Right renal pelvis (tissue), 4 donors: ENCODE measurements around the gene EFNA2. TPM values are rescaled to one million over a fixed set of nuclear protein-coding genes. Genes with fewer than 3 reads are reported as not detected.
A peak's percentile ranks its signal among the peaks of the same experiment; 100 is the strongest.

Source experiments
- DNase-seq, 4 donors: peaks; one replicate each; pipeline ENCODE4 v3.0.0-alpha.2; 2013; ENCODE audit warnings: low read depth in 4 of 4, low spot score in 3 of 4, missing footprints in 1 of 4
- polyA plus RNA-seq, 4 donors: library from polyadenylated mRNA; unstranded; fragments of 120-200 nt; gene quantifications; one replicate each; pipeline ENCODE4 v1.2.1, GENCODE V29; 2013; ENCODE audit not compliant: insufficient read length in 4 of 4

EFNA2 gene
- polyA plus RNA-seq, 4 donors = 1.6 to 4.0 (median 2.1) TPM

- DNase-seq = no peak
Observed at GRCh38 chr19:1270854-1271527, 14.7 kb upstream of the EFNA2 start.

GRCh38 chr19:1271528-1272422 lies 13.9 kb upstream of the EFNA2 start:
- no peak for DNase-seq

DNA sequence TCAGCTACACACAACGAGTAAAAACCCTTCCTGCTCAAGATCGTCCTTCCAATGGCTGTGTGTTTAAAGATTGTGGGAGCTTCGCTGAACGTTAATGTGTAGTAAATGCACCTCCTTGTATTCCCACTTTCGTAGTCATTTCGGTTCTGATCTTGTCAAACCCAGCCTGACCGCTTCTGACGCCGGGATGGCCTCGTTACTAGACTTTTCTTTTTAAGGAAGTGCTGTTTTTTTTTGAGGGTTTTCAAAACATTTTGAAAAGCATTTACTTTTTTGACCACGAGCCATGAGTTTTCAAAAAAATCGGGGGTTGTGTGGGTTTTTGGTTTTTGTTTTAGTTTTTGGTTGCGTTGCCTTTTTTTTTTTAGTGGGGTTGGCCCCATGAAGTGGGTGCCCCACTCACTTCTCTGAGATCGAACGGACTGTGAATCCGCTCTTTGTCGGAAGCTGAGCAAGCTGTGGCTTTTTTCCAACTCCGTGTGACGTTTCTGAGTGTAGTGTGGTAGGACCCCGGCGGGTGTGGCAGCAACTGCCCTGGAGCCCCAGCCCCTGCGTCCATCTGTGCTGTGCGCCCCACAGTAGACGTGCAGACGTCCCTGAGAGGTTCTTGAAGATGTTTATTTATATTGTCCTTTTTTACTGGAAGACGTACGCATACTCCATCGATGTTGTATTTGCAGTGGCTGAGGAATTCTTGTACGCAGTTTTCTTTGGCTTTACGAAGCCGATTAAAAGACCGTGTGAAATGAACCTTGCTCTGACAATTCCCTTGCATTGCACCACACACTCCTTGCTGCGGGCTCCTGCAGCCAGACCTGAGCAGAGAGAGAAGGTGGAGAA lies 13.0 kb upstream of the EFNA2 start:
- no peak for DNase-seq

DNA sequence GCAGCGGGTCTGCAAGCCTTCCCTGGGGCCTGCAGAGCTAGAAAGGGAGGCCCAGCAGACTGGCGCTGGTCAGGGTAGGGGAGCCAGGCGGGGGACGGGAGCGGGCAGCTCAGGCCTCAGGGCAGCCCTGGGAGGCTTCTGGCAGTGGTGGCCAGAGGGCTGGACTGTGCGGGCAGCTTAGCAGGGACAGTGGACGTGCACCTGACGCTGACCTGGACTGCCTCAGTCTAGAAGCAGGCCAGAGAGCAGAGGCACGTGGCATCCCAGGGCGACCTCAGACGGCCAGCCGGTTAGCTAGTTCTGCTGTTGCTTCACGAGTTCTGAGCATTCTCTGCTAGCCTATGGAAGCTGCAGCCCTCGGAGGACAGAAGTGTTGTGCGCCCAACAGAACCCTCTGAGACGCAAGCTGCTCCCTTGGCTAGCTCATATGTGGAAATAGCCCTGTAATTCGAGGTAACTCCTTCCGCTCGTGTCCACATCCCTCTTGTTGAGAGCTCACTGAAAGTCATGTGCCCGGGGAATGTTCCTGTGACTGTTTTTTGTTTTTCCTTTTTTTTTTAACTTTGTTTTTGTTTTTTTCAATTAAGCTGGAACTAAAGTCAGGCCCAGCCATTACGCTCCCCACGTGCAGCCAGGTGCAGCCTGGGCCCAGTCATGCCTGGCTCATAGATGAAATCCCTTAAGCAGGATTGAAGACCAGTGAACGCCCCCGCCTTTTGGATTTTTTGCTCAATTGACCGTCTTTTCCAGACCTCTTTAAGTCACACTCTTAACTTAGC lies 12.2 kb upstream of the EFNA2 start:
- no peak for DNase-seq

DNA sequence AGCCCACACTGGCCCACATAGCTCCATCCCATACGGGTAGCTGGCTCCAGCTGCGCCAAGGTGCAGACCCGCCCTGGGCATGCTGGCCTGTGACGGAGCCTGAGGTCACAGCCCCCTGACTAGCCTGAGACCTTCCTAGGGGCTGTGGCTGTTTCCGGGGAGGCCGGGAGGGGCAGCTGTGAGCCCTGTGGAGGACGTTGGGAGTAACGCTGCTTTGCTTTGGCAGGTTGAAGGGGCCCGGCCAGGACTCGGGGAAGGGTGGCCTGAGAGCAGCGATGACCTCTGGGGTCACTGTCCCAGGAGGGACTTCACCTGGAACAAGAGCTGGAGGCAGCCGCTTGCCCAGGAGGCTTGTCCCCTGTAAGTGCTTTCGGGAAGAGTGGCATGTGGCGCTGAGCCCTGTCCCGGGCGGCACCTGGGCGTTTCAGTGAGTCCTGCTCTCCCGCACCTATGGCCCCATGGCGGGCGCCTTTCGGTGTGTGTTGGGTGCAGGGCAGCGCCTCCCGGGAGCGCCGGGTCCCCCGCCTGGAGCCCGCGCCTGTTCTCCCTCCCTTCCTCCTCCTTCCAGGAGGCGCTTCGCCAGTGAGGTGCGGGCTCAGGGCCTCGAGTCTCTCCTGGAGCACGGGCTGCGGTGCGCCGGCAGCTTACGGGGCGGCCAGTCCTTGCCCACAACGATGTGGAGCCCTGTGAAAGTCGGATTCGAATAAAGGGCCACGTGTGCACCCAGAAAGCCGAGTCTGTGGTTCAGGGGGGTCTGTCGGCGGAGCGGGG lies 11.4 kb upstream of the EFNA2 start:
- no peak for DNase-seq

DNA sequence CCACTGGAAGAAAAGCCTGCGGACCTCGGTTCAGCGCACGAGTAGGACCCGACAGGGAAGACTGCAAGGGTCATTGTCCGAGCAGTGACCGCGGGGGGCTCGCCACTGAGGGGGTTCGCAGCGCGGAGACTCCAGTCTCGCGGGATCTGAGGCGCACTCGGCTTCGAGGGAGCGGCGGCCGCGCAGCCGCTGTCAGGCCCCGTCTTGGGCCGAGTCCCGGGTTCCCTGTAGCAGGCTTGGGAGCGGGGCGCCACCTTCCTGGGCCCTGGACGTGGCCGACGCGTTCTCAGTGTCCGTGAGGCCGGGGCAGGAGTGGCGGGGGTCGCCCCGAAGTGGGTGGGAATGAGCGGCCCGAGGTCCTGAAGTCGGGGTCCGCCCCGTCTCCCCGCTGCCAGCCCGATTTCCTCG lies 10.8 kb upstream of the EFNA2 start:
- DNase-seq = no peak

DNA sequence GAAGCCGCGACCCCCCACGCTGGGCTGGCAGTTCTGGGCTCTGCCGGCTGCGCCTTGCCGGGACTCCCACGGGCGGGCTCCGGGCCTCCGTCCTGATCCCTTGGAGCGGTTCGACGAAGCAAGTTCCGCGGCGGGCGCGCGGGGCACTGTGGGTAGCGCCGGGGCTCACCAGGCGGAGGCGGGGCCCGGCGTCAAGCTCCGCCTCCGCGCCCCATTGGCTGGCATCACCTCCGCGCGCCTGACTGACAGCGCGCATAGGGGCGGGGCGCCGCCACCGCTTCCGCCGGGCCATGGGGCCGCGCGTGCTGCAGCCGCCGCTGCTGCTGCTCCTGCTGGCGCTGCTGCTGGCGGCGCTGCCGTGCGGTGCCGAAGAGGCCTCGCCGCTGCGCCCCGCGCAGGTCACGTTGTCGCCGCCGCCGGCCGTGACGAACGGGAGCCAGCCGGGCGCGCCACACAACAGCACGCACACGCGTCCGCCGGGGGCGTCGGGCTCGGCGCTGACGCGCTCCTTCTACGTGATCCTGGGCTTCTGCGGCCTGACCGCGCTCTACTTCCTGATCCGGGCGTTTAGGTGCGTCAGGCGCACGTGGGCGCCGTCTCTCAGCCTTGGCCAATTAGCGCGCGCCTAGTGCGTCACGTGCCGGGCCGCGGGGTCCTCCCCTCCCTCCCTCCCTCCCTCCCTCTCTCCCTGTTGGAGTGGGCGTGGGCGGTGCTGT lies 10.3 kb upstream of the EFNA2 start, which contains the start of gene FAM174C:
FAM174C (plus strand) TSS at position 271 of the 716 bp plus-strand sequence; CDS start at position 291, 20 bp downstream.
- DNase-seq = peak; percentile 86 to 94 (median 91)

DNA sequence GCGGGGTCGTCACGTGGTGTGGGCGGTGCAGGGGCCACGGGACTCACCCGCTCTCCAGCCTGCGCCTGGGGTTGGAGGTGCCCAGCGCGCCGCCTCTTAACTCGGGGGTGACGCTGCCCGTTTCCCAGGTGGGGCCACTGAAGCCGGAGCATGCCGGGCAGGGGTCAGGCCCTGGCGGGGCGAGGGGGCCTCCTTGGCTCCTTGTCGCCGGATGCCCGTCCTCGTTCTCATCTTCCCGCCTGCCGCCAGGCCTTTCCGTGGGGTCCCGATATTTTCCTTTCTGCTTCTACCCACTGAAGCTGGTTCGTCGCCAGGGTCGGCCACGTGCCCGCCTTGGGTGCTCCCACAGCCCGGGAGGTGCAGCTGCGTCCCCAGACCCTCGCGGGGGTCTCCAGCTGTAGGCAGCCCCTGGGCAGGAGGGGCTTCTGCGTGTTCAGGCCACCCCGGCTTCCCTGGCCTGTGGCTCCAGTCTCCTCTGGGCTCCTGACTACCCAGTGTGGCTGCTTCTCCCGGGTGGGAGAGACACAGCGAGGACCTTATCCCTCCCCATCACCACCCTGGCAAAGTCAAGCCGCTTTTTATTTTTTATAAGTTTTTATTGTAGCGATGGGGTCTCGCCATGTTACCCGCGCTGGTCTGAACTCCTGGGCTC lies 9.6 kb upstream of the EFNA2 start:
- no peak for DNase-seq

DNA sequence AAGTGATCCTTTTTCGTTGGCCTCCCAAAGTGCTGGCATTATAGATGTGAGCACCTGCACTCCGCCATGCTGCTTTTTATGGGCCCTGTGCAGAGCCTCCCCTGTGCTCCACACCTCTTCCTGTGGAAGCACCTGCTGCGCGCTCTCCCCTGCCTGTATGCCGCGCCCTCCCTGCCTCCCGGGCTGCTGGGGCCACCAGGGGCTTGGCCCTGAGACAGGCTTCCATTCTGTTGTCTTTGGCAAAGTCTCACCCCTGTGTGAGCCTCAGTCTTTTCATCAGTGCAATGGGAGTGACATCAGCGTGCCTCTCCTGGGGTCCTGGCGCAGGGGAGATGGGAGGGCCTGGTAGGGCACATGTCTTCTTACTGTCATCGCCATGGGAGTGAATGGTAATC lies 9.0 kb upstream of the EFNA2 start:
- no peak for DNase-seq

DNA sequence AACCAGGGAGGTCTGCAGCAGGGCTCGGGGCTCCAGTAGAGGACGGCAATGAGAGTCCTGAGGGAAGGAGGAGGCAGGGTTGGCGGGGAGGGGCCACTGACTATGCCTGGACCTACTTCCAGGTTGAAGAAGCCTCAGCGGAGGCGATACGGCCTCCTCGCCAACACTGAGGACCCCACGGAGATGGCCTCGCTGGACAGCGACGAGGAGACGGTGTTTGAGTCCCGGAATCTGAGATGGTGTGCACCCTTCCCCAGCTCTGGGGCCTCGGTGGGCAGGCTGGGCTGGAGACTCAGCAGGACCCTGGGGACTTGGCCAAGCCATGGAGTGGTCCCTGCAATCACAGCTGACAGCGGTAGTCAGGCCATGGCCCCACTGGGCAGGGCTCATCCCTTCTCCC lies 8.6 kb upstream of the EFNA2 start:
- DNase-seq = no peak

DNA sequence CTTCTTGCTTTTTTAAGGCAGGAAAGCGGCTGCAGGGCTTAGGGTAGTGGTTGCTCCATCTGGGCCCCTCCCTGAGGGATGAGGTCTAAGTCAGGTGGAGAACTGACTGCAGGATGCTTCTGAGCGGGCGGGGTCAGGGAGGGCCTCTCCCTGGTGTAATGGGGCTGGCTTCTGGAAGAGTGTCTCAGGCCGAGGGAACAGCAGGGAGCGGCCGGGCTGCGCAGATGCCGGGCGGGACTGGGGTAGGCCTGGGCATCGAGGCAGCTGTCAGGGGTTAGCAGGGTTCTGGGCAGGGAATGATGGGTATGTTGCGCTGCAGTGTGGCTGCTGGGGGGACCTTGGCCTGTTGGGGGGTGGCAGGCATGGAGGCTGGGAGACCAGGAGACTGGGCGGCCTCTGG lies 7.6 kb upstream of the EFNA2 start:
- DNase-seq = no peak

DNA sequence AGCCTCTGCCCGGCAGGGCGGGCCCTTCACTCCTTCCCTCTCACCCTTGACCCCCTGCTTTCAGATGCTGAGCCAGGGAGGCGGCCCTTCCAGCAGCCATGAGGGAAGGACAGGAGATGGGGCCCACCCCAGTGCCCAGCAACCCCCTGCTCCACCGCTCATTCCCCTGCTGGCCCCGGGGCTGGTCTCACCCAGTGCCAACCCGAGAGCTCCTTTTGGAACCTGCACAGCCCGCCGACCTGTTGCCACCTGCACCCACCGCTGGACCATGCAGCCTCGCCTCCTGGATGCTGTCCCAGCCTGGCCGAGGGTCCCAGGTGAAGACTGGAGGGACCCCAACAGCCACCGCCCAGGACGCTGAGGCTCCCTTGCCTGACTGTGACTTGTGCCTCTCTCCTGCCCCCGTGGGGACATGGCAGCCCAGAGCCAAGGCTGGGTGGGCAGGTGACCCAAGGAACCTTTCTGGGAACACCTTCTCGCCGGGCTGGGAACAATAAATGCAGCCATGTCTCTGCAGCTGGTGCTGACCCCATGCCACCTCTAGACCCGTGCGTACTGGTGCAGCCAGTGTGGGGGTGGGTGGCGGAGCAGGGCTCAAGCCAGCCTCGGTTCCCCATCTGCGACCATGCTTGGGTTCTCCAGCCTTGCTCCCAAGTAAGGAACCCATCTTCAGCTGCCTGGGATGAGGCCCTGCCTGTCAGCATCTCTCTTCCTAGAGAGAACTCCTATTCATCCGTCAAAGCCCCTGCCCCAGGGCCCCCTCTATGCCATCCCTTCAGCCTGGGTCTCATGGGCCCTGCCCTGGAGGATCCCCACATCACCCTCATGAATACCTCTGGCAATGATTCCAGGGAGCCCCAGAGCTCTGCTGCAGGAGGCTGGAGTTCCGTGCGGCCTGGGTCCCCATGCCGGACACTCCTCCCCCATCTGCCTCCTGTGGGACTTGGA lies 6.7 kb upstream of the EFNA2 start:
- DNase-seq = no peak

- DNase-seq = peak in 2 of 4 donors; percentile 72 to 83
Observed at GRCh38 chr19:1279782-1280341, 5.8 kb upstream of the EFNA2 start.

DNA sequence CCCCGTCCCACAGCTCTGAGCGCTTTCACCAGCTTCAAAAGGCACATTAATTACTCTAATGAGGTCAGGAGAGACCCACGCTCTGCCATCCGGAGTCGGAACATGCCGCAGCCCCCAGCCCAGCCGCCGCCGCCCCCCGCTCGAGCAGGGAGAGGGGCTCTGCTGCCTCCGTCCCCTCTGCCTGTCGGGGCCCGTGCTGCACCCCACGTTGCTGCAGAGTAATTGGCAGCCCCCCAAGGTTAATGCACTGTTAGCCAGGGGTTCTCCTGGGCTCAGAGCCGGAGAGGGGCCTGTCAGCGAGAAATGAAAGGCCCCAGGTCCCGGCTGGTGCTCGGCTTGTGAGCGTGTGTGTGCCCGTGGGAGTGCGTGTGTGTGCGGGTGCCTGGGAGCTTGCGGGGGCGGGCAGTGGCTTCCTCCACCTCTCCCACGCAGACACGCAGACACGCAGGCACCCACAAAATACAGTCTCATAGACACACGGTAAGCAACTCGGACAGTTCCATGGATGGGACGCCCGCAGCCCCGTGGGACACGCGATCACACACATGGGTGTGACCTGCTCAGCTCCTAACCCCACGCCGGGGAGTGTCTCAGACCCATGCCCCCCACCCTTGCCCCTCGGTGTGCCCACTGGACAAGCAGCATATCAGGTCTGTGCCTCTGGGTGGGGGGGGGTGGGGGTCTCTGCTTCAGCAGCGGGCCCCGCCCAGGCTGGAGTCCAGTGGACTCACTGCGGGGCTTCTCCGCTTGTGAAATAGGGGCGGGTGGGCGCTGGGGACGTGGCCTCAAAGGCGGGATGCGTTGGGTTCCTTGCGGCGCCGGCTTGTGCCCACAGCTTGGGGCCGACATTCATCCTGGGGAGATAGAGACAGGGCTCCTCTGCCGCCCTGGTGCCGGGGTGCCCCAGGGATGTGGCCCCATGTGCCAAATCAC lies 4.8 kb upstream of the EFNA2 start:
- DNase-seq = no peak

- DNase-seq = no peak
Observed at GRCh38 chr19:1281569-1282287, 3.9 kb upstream of the EFNA2 start.
